ENCODE measurements around the gene FAM131A. TPM values are rescaled to one million over a fixed set of nuclear protein-coding genes. Genes with fewer than 3 reads are reported as not detected.

Gene FAM131A
- total and polyA plus RNA-seq, 2 donors (not counting 1 experiment from before 2014, with no cell fraction given), result 11.7 to 13.4 TPM

DNA sequence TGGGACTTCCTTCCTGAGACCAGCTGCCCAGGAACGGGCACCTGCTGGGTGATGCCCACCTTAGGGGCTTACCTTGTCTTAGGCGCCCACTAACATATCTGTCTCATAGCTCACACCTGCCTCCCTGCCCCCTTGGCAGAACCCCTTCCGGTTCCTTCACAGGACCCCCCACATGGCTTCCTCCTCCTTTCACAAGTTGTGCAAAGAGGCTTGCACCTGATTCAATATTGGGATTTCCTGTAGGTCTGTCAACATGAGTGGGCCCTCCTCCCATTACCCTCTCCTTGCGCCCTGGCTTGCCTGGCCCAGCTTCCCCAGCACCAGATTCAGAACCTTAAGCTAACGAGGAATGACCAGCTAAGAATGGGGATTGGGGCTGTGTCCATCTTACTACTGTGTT is 40.0 kb downstream of the FAM131A start:
- H2AFZ ChIP-seq (ENCODE audit: insufficient read depth, low read depth, low read length, poor library complexity, severe bottlenecking), result no peak overlapping the region
- no peak overlapping the region for H3K4me3 ChIP-seq (ENCODE audit: control extremely low read depth in 1 of 5, extremely low read depth in 1 of 5, insufficient read depth in 1 of 5, low read depth in 2 of 5, low read length in 4 of 5)
- CTCF ChIA-PET, result interaction anchor here (0.5 to 1.8 kb wide), 3 partner anchors 8 to 1137 kb away, joined by 3 to 7 read pairs (median 3); no protein-coding TSS in a partner anchor
- no peaks in the 10 kb centered on the region for H4K20me1 ChIP-seq (ENCODE audit: control insufficient read depth, insufficient read depth, low read length, poor library complexity, severe bottlenecking)
- no peaks in the 10 kb centered on the region for H3K9me3 ChIP-seq (ENCODE audit: control extremely low read depth in 1 of 3, control insufficient read depth in 2 of 3, insufficient read depth in 1 of 3, low read length in 2 of 3)
- 56% methylated on average over 3 of the region's 5 CpGs for WGBS (ENCODE audit: insufficient coverage)
- no peak for DNase-seq
- H3K36me3 ChIP-seq (replicated peaks in 1 of 2; ENCODE audit: control extremely low read depth in 1 of 2, control insufficient read depth in 1 of 2, extremely low read depth in 1 of 2, insufficient read depth in 2 of 2, low read length in 1 of 2), result no peaks in the 10 kb centered on the region
- H3K4me2 ChIP-seq (replicated peaks; ENCODE audit: low read depth, low read length, poor library complexity, severe bottlenecking), result no peak overlapping the region
- Mint-ChIP-seq H3K4me3 (no peak overlapping the region), H3K27ac (no peak overlapping the region), H3K27me3 (peaks cover 51% of the 10 kb centered on the region), H3K4me1 (peaks cover 18% of the 10 kb centered on the region), H3K9me3 (ENCODE audit: insufficient read depth) (no peaks in the 10 kb centered on the region)
- TF ChIP-seq, protein P1, sequence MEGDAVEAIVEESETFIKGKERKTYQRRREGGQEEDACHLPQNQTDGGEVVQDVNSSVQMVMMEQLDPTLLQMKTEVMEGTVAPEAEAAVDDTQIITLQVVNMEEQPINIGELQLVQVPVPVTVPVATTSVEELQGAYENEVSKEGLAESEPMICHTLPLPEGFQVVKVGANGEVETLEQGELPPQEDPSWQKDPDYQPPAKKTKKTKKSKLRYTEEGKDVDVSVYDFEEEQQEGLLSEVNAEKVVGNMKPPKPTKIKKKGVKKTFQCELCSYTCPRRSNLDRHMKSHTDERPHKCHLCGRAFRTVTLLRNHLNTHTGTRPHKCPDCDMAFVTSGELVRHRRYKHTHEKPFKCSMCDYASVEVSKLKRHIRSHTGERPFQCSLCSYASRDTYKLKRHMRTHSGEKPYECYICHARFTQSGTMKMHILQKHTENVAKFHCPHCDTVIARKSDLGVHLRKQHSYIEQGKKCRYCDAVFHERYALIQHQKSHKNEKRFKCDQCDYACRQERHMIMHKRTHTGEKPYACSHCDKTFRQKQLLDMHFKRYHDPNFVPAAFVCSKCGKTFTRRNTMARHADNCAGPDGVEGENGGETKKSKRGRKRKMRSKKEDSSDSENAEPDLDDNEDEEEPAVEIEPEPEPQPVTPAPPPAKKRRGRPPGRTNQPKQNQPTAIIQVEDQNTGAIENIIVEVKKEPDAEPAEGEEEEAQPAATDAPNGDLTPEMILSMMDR (IDR thresholded peaks at IDR 0.05), result no peak
- no peak for TF ChIP-seq EZH2 (IDR thresholded peaks at IDR 0.05; ENCODE audit: borderline replicate concordance, insufficient read depth, low read depth, low read length, poor library complexity, severe bottlenecking)
- no peak overlapping the region for H3K9ac ChIP-seq (ENCODE audit: low read length)
- peaks cover 13 to 15% of the 10 kb centered on the region in 2 donors for H3K4me1 ChIP-seq (ENCODE audit: control insufficient read depth in 2 of 2, insufficient read depth in 2 of 2, low read length in 2 of 2)
- H3K27me3 ChIP-seq (replicated peaks in 1 of 4; ENCODE audit: control extremely low read depth in 1 of 4, control insufficient read depth in 3 of 4, insufficient read depth in 4 of 4, low read length in 3 of 4), result peaks cover 0 to 55% (median 22%) of the 10 kb centered on the region in 4 experiments
- no peak for ATAC-seq (ENCODE audit: low read depth)
- intact Hi-C loops (cut with micrococcal nuclease), result no loop called here
- POLR2A ChIA-PET, result no interaction called here
- H3K27ac ChIP-seq (ENCODE audit: low read length in 2 of 2), result no peak overlapping the region
- no peaks in the 10 kb centered on the region for H3K79me2 ChIP-seq (ENCODE audit: control insufficient read depth, insufficient read depth, low read length)

DNA sequence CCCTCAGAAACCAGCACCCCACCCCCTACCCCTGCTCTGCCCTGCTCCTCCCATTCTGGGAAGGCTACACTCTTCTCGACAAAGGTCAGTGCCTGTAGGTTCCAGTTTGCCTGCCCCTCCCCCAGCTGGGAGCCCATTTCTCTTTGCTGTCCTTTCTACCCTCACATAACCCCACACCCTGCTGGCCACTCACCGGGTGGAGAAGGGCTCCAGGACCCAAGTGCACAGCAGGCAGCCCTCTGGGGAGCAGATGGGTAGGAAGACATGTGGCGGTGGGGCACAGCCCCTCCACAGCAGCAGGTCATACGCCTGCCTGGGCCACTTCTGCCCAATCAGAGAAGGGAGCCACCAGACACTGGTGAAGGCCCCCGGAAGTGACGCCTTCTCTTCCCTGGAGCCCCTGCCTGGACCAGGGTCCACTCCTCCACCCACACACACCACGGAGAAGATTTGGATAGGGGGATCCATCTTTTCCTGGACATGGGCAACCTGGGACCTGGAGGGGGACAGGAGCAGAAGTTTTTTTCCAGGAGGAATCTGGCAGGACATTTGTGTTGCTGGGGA is 40.6 kb downstream of the FAM131A start, which contains the start of gene THPO:
Gene THPO (minus strand): TSS at position 326 of the 564 bp plus-strand sequence. CDS start 1,948 bp downstream, outside the sequence.
- CTCF ChIA-PET, result interaction anchor here (0.5 to 1.5 kb wide), 2 partner anchors 9 to 1136 kb away, joined by 3 read pairs; no protein-coding TSS in a partner anchor

More for the DNA sequence above, 40.6 kb downstream of the FAM131A start, which contains the start of gene THPO:
- no peak within 1 kb of the TSS for H3K27ac ChIP-seq (ENCODE audit: low read length in 2 of 2)
- no peak within 1 kb of the TSS for H2AFZ ChIP-seq (ENCODE audit: insufficient read depth, low read depth, low read length, poor library complexity, severe bottlenecking)
- H3K4me3 ChIP-seq (ENCODE audit: control extremely low read depth in 1 of 5, extremely low read depth in 1 of 5, insufficient read depth in 1 of 5, low read depth in 2 of 5, low read length in 4 of 5), result no peak within 1 kb of the TSS
- H3K4me1 Mint-ChIP-seq, result peaks cover 18% of the 10 kb centered on the region
- intact Hi-C loops (cut with micrococcal nuclease), result no loop called here
- no peaks in the 10 kb centered on the region for H3K36me3 ChIP-seq (replicated peaks in 1 of 2; ENCODE audit: control extremely low read depth in 1 of 2, control insufficient read depth in 1 of 2, extremely low read depth in 1 of 2, insufficient read depth in 2 of 2, low read length in 1 of 2)
- H3K9me3 Mint-ChIP-seq (ENCODE audit: insufficient read depth), result no peaks in the 10 kb centered on the region
- peaks cover 0 to 61% (median 22%) of the 10 kb centered on the region in 4 experiments for H3K27me3 ChIP-seq (replicated peaks in 1 of 4; ENCODE audit: control extremely low read depth in 1 of 4, control insufficient read depth in 3 of 4, insufficient read depth in 4 of 4, low read length in 3 of 4)
- WGBS (ENCODE audit: insufficient coverage), result 71% methylated on average over 2 of the region's 7 CpGs
- peaks cover 57% of the 10 kb centered on the region for H3K27me3 Mint-ChIP-seq
- peaks cover 13 to 15% of the 10 kb centered on the region in 2 donors for H3K4me1 ChIP-seq (ENCODE audit: control insufficient read depth in 2 of 2, insufficient read depth in 2 of 2, low read length in 2 of 2)
- peak within 1 kb of the TSS; percentile 79 for H3K4me3 Mint-ChIP-seq
- no peak for DNase-seq
- H3K4me2 ChIP-seq (replicated peaks; ENCODE audit: low read depth, low read length, poor library complexity, severe bottlenecking), result no peak within 1 kb of the TSS
- TF ChIP-seq, protein P1 (IDR thresholded peaks at IDR 0.05), result no peak
- no peak for TF ChIP-seq EZH2 (IDR thresholded peaks at IDR 0.05; ENCODE audit: borderline replicate concordance, insufficient read depth, low read depth, low read length, poor library complexity, severe bottlenecking)
- no peaks in the 10 kb centered on the region for H3K79me2 ChIP-seq (ENCODE audit: control insufficient read depth, insufficient read depth, low read length)
- H3K27ac Mint-ChIP-seq, result no peak within 1 kb of the TSS
- no peak within 1 kb of the TSS for H3K9ac ChIP-seq (ENCODE audit: low read length)
- ATAC-seq (ENCODE audit: low read depth), result no peak
- no peaks in the 10 kb centered on the region for H4K20me1 ChIP-seq (ENCODE audit: control insufficient read depth, insufficient read depth, low read length, poor library complexity, severe bottlenecking)
- peaks cover 0 to under 1% (median 0%) of the 10 kb centered on the region in 3 donors for H3K9me3 ChIP-seq (ENCODE audit: control extremely low read depth in 1 of 3, control insufficient read depth in 2 of 3, insufficient read depth in 1 of 3, low read length in 2 of 3)
- POLR2A ChIA-PET, result no interaction called here
